B cell (primary cell): ENCODE measurements around the gene KDM1B. TPM values are rescaled to one million over a fixed set of nuclear protein-coding genes. Genes with fewer than 3 reads are reported as not detected.

Experiments used
- ATAC-seq: fragments of 200-7000 bp; cut with Tn5 transposase; one replicate; pipeline ENCODE4 v1.10.0; 2021; ENCODE audit warnings: low read depth, mild to moderate bottlenecking, moderate number of reproducible peaks, moderate library complexity
- CTCF ChIA-PET: fragments of 350-600 bp; sonication (Branson Sonifier 250); formaldehyde crosslinking; loops from one replicate; lab custom pipeline; 2021; ENCODE audit warnings: antibody characterized with exemption, inconsistent platforms; lab: Charles Lee
- POLR2A ChIA-PET: fragments of 350-600 bp; sonication (Branson Sonifier 250); formaldehyde crosslinking; loops from one replicate; lab custom pipeline; 2021; ENCODE audit warnings: antibody characterized with exemption; lab: Charles Lee
- DNase-seq: peaks from one replicate; pipeline ENCODE4 v3.0.0; 2013
- H2AFZ ChIP-seq: 2 replicates; pipeline ENCODE4 v1.6.1; 2012; ENCODE audit warnings: mild to moderate bottlenecking, low read depth, low read length; ENCODE audit not compliant: insufficient read depth, poor library complexity, severe bottlenecking
- H3K27ac ChIP-seq, 2 donors: 1 replicate in 1 of 2; 2 replicates in 1 of 2; pipeline ENCODE4 v1.5.1; 2012 to 2013; ENCODE audit warnings: low read length in 2 of 2, mild to moderate bottlenecking in 2 of 2, moderate library complexity in 1 of 2
- H3K27me3 ChIP-seq, 4 experiments: fragments of 200-600 bp in 1 of 4; sonication (generic) in 1 of 4; replicated peaks in 1 of 4; 1 replicate in 2 of 4; 2 replicates in 2 of 4; pipeline versions ENCODE4 v1.6.1 to v1.7.0; 2013 to 2016; ENCODE audit warnings: low read length in 3 of 4, mild to moderate bottlenecking in 2 of 4, mixed read lengths in 1 of 4, moderate library complexity in 1 of 4; ENCODE audit not compliant: insufficient read depth in 4 of 4, control insufficient read depth in 3 of 4; ENCODE audit errors: control extremely low read depth in 1 of 4
- H3K36me3 ChIP-seq, 2 experiments: replicated peaks in 1 of 2; 1 replicate in 1 of 2; 2 replicates in 1 of 2; pipeline versions ENCODE4 v1.6.1 to v1.7.1; 2013; ENCODE audit warnings: low read length in 1 of 2; ENCODE audit not compliant: insufficient read depth in 2 of 2, control insufficient read depth in 1 of 2; ENCODE audit errors: control extremely low read depth in 1 of 2, extremely low read depth in 1 of 2
- H3K4me1 ChIP-seq, 2 donors: fragments of 200-600 bp in 1 of 2; sonication (generic) in 1 of 2; 1 replicate in 1 of 2; 2 replicates in 1 of 2; pipeline versions ENCODE4 v1.5.1 to v1.6.1; 2013 to 2017; ENCODE audit warnings: low read length in 2 of 2; ENCODE audit not compliant: control insufficient read depth in 2 of 2, insufficient read depth in 2 of 2
- H3K4me2 ChIP-seq: replicated peaks from 2 replicates; pipeline ENCODE3; 2012; ENCODE audit warnings: mild to moderate bottlenecking, low read depth, low read length; ENCODE audit not compliant: poor library complexity, severe bottlenecking
- H3K4me3 ChIP-seq, 5 experiments: fragments of 200-600 bp in 1 of 5; sonication (generic) in 1 of 5; 1 replicate in 3 of 5; 2 replicates in 2 of 5; pipeline versions ENCODE4 v1.5.1 to v1.7.0; 2011 to 2016; ENCODE audit warnings: low read length in 4 of 5, mild to moderate bottlenecking in 4 of 5, low read depth in 2 of 5, control low read depth in 1 of 5, moderate library complexity in 1 of 5; ENCODE audit not compliant: insufficient read depth in 1 of 5; ENCODE audit errors: control extremely low read depth in 1 of 5, extremely low read depth in 1 of 5
- H3K79me2 ChIP-seq: fragments of 200-600 bp; sonication (generic); one replicate; pipeline ENCODE4 v1.6.0; 2016; ENCODE audit warnings: low read length; ENCODE audit not compliant: control insufficient read depth, insufficient read depth
- H3K9ac ChIP-seq: fragments of 200-600 bp; sonication (generic); 2 replicates; pipeline ENCODE4 v1.6.1; 2017; ENCODE audit warnings: mild to moderate bottlenecking, low read length, moderate library complexity
- H3K9me3 ChIP-seq, 3 donors: one replicate each; pipeline versions ENCODE4 v1.6.1 to v1.7.1; 2013; ENCODE audit warnings: low read length in 2 of 3; ENCODE audit not compliant: control insufficient read depth in 2 of 3, insufficient read depth in 1 of 3; ENCODE audit errors: control extremely low read depth in 1 of 3
- H4K20me1 ChIP-seq: 2 replicates; pipeline ENCODE4 v1.6.0; 2012; ENCODE audit warnings: mild to moderate bottlenecking, low read length; ENCODE audit not compliant: insufficient read depth, control insufficient read depth, poor library complexity, severe bottlenecking
- H3K27ac Mint-ChIP-seq: one replicate; pipeline ENCODE4 v1.8.0; 2021; ENCODE audit warnings: mixed read lengths
- H3K27me3 Mint-ChIP-seq: one replicate; pipeline ENCODE4 v1.8.0; 2021; ENCODE audit warnings: mixed read lengths
- H3K4me1 Mint-ChIP-seq: one replicate; pipeline ENCODE4 v1.8.0; 2021; ENCODE audit warnings: mixed read lengths
- H3K4me3 Mint-ChIP-seq: one replicate; pipeline ENCODE4 v1.8.0; 2021; ENCODE audit warnings: mixed read lengths
- H3K9me3 Mint-ChIP-seq: one replicate; pipeline ENCODE4 v1.8.0; 2022; ENCODE audit warnings: mixed read lengths; ENCODE audit not compliant: insufficient read depth
- CTCF ChIP-seq: fragments of 200-600 bp; IDR thresholded peaks from one replicate; pipeline ENCODE4 v1.8.0; 2022; ENCODE audit warnings: antibody characterized with exemption, mild to moderate bottlenecking
- EZH2 ChIP-seq: IDR thresholded peaks from 2 replicates; pipeline ENCODE4 v1.6.1; 2012; ENCODE audit warnings: borderline replicate concordance, low read depth, mild to moderate bottlenecking, moderate library complexity, low read length; ENCODE audit not compliant: insufficient read depth, poor library complexity, severe bottlenecking
- WGBS: methylation state at CpG from one replicate; pipeline ENCODE4 v1.1.5; 2013; ENCODE audit warnings: missing lambda C conversion rate; ENCODE audit not compliant: insufficient coverage; 5-methylcytosine and 5-hydroxymethylcytosine counted together
- intact Hi-C: fragments of 100-400 bp; cut with micrococcal nuclease; formaldehyde crosslinking; loops from one replicate; pipeline ENCODE4 v1.10.0; 2022
- polyA plus RNA-seq: library from polyadenylated mRNA; depleted of rRNA; stranded (reverse); fragments of >200 nt; gene quantifications from 2 replicates; pipeline ENCODE4 v1.2.3, GENCODE V29; 2012
- total RNA-seq, 2 donors: library from RNA; stranded (reverse); fragments of 120-200 nt in 1 of 2; gene quantifications; 1 replicate in 1 of 2; 2 replicates in 1 of 2; pipeline versions ENCODE4 v1.2.3 to v1.2.4, GENCODE V29; 2013 to 2022

KDM1B gene
- total and polyA plus RNA-seq, 2 donors (not counting 1 experiment from before 2014, with no cell fraction given): 10.9 to 16.0 TPM

- H3K27ac ChIP-seq: no peak overlapping the region
- no peaks in the 10 kb centered on the region for H3K4me1 ChIP-seq
- H2AFZ ChIP-seq: no peak overlapping the region
- no peak overlapping the region for H3K4me2 ChIP-seq
- no peaks in the 10 kb centered on the region for H3K27me3 Mint-ChIP-seq
- ChIA-PET POLR2A (no interaction called here), CTCF (interaction anchor here (1.4 to 1.6 kb wide), 2 partner anchors 85 to 262 kb away, joined by 3 to 5 read pairs; no protein-coding TSS in a partner anchor)
- H3K9ac ChIP-seq: no peak overlapping the region
- H4K20me1 ChIP-seq: no peaks in the 10 kb centered on the region
- ATAC-seq (no peak), DNase-seq (no peak)
- no peak for TF ChIP-seq EZH2
- TF ChIP-seq CTCF: no peak
- peaks cover 10% of the 10 kb centered on the region for H3K4me1 Mint-ChIP-seq
- H3K4me3 Mint-ChIP-seq: no peak overlapping the region
- peaks cover 24% of the 10 kb centered on the region for H3K79me2 ChIP-seq
- WGBS: no CpG with 5 or more reads among the region's 1 CpG
- no peak overlapping the region for H3K27ac Mint-ChIP-seq
- no peak overlapping the region for H3K4me3 ChIP-seq
- H3K27me3 ChIP-seq: no peaks in the 10 kb centered on the region
- intact Hi-C loops: no loop called here
- no peaks in the 10 kb centered on the region for H3K9me3 Mint-ChIP-seq
- H3K36me3 ChIP-seq: peaks cover 22 to 52% of the 10 kb centered on the region in 2 experiments
- no peaks in the 10 kb centered on the region for H3K9me3 ChIP-seq
Observed at GRCh38 chr6:18241208-18242038, 86.2 kb downstream of the KDM1B start.
